HepG2 (cell line): Measurements from ENCODE around the gene SAMD4A. TPM values are rescaled to one million over a fixed set of nuclear protein-coding genes. Genes with fewer than 3 reads are reported as not detected.

Experiments used
- ATAC-seq: fragments of 200-7000 bp; cut with Tn5 transposase; 3 replicates; pipeline ENCODE4 v1.9.1; 2020; ENCODE audit warnings: mild to moderate bottlenecking, moderate library complexity
- BruUV-seq: library from RNA; stranded (reverse); fragments of 400-500 nt; replicated peaks from 2 replicates; lab custom pipeline; 2021; lab: Mats Ljungman, UMichigan
- CTCF ChIA-PET: fragments of 300-600 bp; formaldehyde crosslinking; extraction: SDS; loops from one replicate; lab custom pipeline; 2021; ENCODE audit warnings: low total read pairs, inconsistent platforms, low intra/inter-chr PET ratio; lab: Yijun Ruan, JAX
- POLR2A ChIA-PET: fragments of 350-600 bp; sonication (Branson Sonifier 250); formaldehyde crosslinking; loops from one replicate; lab custom pipeline; 2020; ENCODE audit warnings: antibody characterized with exemption, inconsistent platforms; lab: Yijun Ruan, JAX
- DNase-seq: peaks from one replicate; pipeline ENCODE4 v3.0.0-alpha.2; 2015; ENCODE audit warnings: low spot score
- FAIRE-seq: peaks from 3 replicates; lab custom pipeline; 2011; peaks lifted over from hg19 to GRCh38; lab: Jason Lieb, UNC
- H2AFZ ChIP-seq: one replicate; pipeline ENCODE4 v1.6.1; 2011; ENCODE audit warnings: low read length, inconsistent platforms
- H3K27ac ChIP-seq: fragments of 300-600 bp; 3 replicates; pipeline ENCODE4 v1.8.0; 2011; ENCODE audit warnings: mixed run types, mild to moderate bottlenecking, mixed read lengths, low read length, inconsistent platforms; ENCODE audit not compliant: insufficient read depth; ENCODE audit errors: extremely low read length
- H3K27me3 ChIP-seq, 2 experiments: fragments of 200-600 bp in 1 of 2; 2 replicates in 1 of 2; 3 replicates in 1 of 2; pipeline versions ENCODE4 v1.6.0 to v1.8.0; 2011; ENCODE audit warnings: low read length in 2 of 2, mild to moderate bottlenecking in 2 of 2, moderate library complexity in 2 of 2, inconsistent platforms in 1 of 2; ENCODE audit not compliant: insufficient read depth in 2 of 2, control insufficient read depth in 1 of 2
- H3K36me3 ChIP-seq, 2 experiments: fragments of 200-600 bp in 1 of 2; replicated peaks in 1 of 2; 2 replicates in 1 of 2; 3 replicates in 1 of 2; pipeline versions ENCODE4 v1.5.1 to v1.8.0; 2011; ENCODE audit warnings: low read length in 2 of 2, inconsistent platforms in 1 of 2; ENCODE audit not compliant: insufficient read depth in 2 of 2, control insufficient read depth in 1 of 2
- H3K4me1 ChIP-seq: 2 replicates; pipeline ENCODE4 v1.5.1; 2012; ENCODE audit warnings: low read length, inconsistent platforms; ENCODE audit not compliant: insufficient read depth
- H3K4me2 ChIP-seq: 2 replicates; pipeline ENCODE4 v1.6.0; 2011; ENCODE audit warnings: low read depth, low read length, inconsistent platforms
- H3K4me3 ChIP-seq, 3 experiments: fragments of 200-600 bp in 1 of 3; sonication (generic), shearing (Covaris generic) in 1 of 3; replicated peaks in 1 of 3; 2 replicates each; pipeline ENCODE4 v1.5.1; 2011 to 2016; ENCODE audit warnings: low read length in 3 of 3, inconsistent platforms in 2 of 3, low read depth in 2 of 3, mild to moderate bottlenecking in 2 of 3, control low read depth in 1 of 3, mixed read lengths in 1 of 3; ENCODE audit not compliant: insufficient read depth in 1 of 3
- H3K79me2 ChIP-seq: one replicate; pipeline ENCODE4 v1.6.1; 2011; ENCODE audit warnings: low read length, inconsistent platforms; ENCODE audit not compliant: insufficient read depth
- H3K9ac ChIP-seq: 2 replicates; pipeline ENCODE4 v1.6.0; 2011; ENCODE audit warnings: mild to moderate bottlenecking, low read depth, low read length, inconsistent platforms; ENCODE audit not compliant: insufficient read depth
- H3K9me3 ChIP-seq: 2 replicates; pipeline ENCODE4 v1.5.1; 2012; ENCODE audit warnings: mild to moderate bottlenecking, low read length
- H4K20me1 ChIP-seq: 2 replicates; pipeline ENCODE4 v1.6.0; 2011; ENCODE audit warnings: inconsistent platforms, mild to moderate bottlenecking, low read length, moderate library complexity; ENCODE audit not compliant: insufficient read depth
- CHD2 ChIP-seq: IDR thresholded peaks from 2 replicates; pipeline ENCODE4 v1.6.1; 2011; ENCODE audit warnings: low read depth, low read length, improper control_type of control experiment
- HMGA1 ChIP-seq: sonication (generic); formaldehyde crosslinking; conservative IDR thresholded peaks from 2 replicates; pipeline ENCODE4 v1.4.0; 2020; ENCODE audit warnings: missing genetic modification reagents
- KMT2B ChIP-seq: IDR thresholded peaks from 2 replicates; pipeline ENCODE4 v1.6.1; 2016; ENCODE audit warnings: missing genetic modification reagents, missing compliant biosample characterization
- MIXL1 ChIP-seq: IDR thresholded peaks from 2 replicates; pipeline ENCODE4 v1.6.1; 2016
- MYC ChIP-seq: sonication (generic); formaldehyde crosslinking; IDR thresholded peaks from 2 replicates; pipeline ENCODE4 v1.9.0; 2021; ENCODE audit warnings: missing genetic modification reagents, borderline replicate concordance
- RFX1 ChIP-seq: fragments of 450-650 bp; IDR thresholded peaks from 2 replicates; pipeline ENCODE4 v1.6.1; 2017
- TCF12 ChIP-seq, 2 experiments: fragments of 450-650 bp in 1 of 2; sonication (generic) in 1 of 2; formaldehyde crosslinking in 1 of 2; IDR thresholded peaks; 2 replicates each; pipeline versions ENCODE4 v1.6.1 to v1.8.0; 2017 to 2022; ENCODE audit warnings: antibody characterized with exemption in 1 of 2, mild to moderate bottlenecking in 1 of 2, missing genetic modification reagents in 1 of 2, moderate library complexity in 1 of 2
- XRCC5 ChIP-seq: fragments of 200-400 bp; formaldehyde crosslinking; optimal IDR thresholded peaks from 2 replicates; pipeline ENCODE3; 2017; ENCODE audit warnings: mild to moderate bottlenecking, low read length
- ZBTB7B ChIP-seq: sonication (generic); formaldehyde crosslinking; IDR thresholded peaks from 2 replicates; pipeline ENCODE4 v1.4.0; 2020; ENCODE audit warnings: missing genetic modification reagents
- ZNF160 ChIP-seq: sonication (generic); formaldehyde crosslinking; IDR thresholded peaks from 2 replicates; pipeline ENCODE4 v1.8.0; 2022; ENCODE audit warnings: mild to moderate bottlenecking, inconsistent platforms, missing genetic modification reagents
- ZNF672 ChIP-seq: sonication (generic); formaldehyde crosslinking; IDR thresholded peaks from 2 replicates; pipeline ENCODE4 v1.8.1; 2022; ENCODE audit warnings: missing genetic modification reagents
- ZNF75D ChIP-seq: sonication (generic); formaldehyde crosslinking; IDR thresholded peaks from 2 replicates; pipeline ENCODE4 v1.8.1; 2023; ENCODE audit warnings: missing genetic modification reagents, mild to moderate bottlenecking, borderline replicate concordance
- WGBS: methylation state at CpG from one replicate; pipeline ENCODE4 v1.1.6; 2017; ENCODE audit warnings: low lambda C conversion rate; 5-methylcytosine and 5-hydroxymethylcytosine counted together
- in situ Hi-C: cut with HindIII; loops from 2 replicates; pipeline ENCODE4 v1.10.0; 2017; ENCODE audit warnings: low pct_unique_long_range_greater_than_20kb; ENCODE audit not compliant: extremely low pct_ligation_motif_present
- intact Hi-C: fragments of 100-400 bp; cut with micrococcal nuclease; formaldehyde crosslinking; loops from one replicate; pipeline ENCODE4 v1.10.0; 2022; ENCODE audit not compliant: unreplicated experiment
- polyA plus RNA-seq, 8 experiments: library from polyadenylated mRNA; depleted of rRNA in 3 of 8; stranded (reverse) in 7 of 8; unstranded in 1 of 8; fragments of >200 nt; fragmentation: Illumina TruSeq in 4 of 8; extraction: Trizol in 4 of 8; gene quantifications; 2 replicates each; pipeline versions ENCODE4 v1.2.1 to v1.2.3, GENCODE V29; 2011 to 2016; ENCODE audit warnings: low read depth in 4 of 8, missing spikeins in 1 of 8, mixed read lengths in 1 of 8; ENCODE audit not compliant: insufficient read depth in 1 of 8
- total RNA-seq, 5 experiments: library from RNA; depleted of rRNA; stranded (reverse); fragments of >200 nt; fragmentation: Illumina TruSeq; extraction: Trizol; gene quantifications; 2 replicates each; pipeline ENCODE4 v1.2.3, GENCODE V29; 2016; ENCODE audit warnings: low read depth in 1 of 5
- TF ChIP-seq, protein P1 (sequence below): sonication (generic); formaldehyde crosslinking; IDR thresholded peaks from 2 replicates; pipeline ENCODE4 v1.9.0; 2022; ENCODE audit warnings: missing genetic modification reagents, mild to moderate bottlenecking, borderline replicate concordance
- TF ChIP-seq, protein P2 (sequence below): sonication (generic); formaldehyde crosslinking; IDR thresholded peaks from 2 replicates; pipeline ENCODE4 v1.5.1; 2020; ENCODE audit warnings: missing genetic modification reagents, mild to moderate bottlenecking, borderline replicate concordance
- TF ChIP-seq, protein P3 (sequence below): sonication (generic); IDR thresholded peaks from 2 replicates; pipeline ENCODE4 v1.6.1; 2016; ENCODE audit warnings: low read depth, borderline replicate concordance
- TF ChIP-seq, protein P4 (sequence below): sonication (generic); formaldehyde crosslinking; IDR thresholded peaks from 2 replicates; pipeline ENCODE4 v1.9.0; 2021; ENCODE audit warnings: missing genetic modification reagents, mild to moderate bottlenecking, borderline replicate concordance

SAMD4A gene
- total and polyA plus RNA-seq, 2 of the 13 experiments (the other 11 are each of a cell fraction or from before 2014, with no cell fraction given) = 11.8 to 13.0 TPM

DNA sequence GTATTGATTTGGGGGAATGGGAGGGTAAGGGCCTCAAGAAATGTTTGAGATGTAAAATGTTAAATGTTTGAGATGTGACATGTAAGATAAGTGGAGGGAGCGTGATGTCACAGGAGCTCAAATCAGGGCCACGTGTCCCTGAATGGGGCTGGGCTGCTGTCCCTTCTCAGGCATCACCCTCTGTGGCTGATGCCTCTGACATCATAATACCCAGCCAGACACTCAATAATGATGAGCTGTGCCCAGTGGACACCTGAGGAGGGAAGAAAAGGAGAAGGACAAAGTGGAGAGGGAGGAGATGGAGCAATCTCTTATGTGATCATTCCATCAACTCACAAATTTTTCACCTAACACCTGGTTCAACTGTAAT lies 120.8 kb downstream of the SAMD4A start:
- Histone ChIP-seq H2AFZ (no peak overlapping the region), H3K27ac (no peak overlapping the region), H3K36me3 (peaks cover 2 to 13% of the 10 kb centered on the region in 2 experiments; a peak in 3 of 5 replicates), H3K9me3 (no peaks in the 10 kb centered on the region), H3K9ac (no peak overlapping the region), H3K4me3 (no peak overlapping the region), H3K27me3 (no peaks in the 10 kb centered on the region), H3K4me2 (no peak overlapping the region)
- FAIRE-seq (no peak), DNase-seq (no peak)
- CTCF ChIA-PET = no interaction called here
- 93% methylated on average over 2 of the region's 2 CpGs for WGBS
- POLR2A ChIA-PET = no interaction called here
- intact Hi-C loops = no loop called here
- BruUV-seq = no TSS peak
- in situ Hi-C loops = no loop called here
- TF ChIP-seq ZBTB7B (no peak), XRCC5 (no peak), MIXL1 (CRISPR knock-in tag) (no peak), CHD2 (no peak), HMGA1 (CRISPR knock-in tag) (no peak), MYC (CRISPR knock-in tag) (no peak), RFX1 (no peak), KMT2B (CRISPR knock-in tag) (no peak), TCF12 (IDR thresholded peaks at IDR 0.05) (no peak), TCF12 (CRISPR knock-in tag; IDR thresholded peaks at IDR 0.05) (no peak), ZNF160 (no peak), ZNF672 (CRISPR knock-in tag) (no peak), ZNF75D (CRISPR knock-in tag) (no peak)
- TF ChIP-seq, protein P1, sequence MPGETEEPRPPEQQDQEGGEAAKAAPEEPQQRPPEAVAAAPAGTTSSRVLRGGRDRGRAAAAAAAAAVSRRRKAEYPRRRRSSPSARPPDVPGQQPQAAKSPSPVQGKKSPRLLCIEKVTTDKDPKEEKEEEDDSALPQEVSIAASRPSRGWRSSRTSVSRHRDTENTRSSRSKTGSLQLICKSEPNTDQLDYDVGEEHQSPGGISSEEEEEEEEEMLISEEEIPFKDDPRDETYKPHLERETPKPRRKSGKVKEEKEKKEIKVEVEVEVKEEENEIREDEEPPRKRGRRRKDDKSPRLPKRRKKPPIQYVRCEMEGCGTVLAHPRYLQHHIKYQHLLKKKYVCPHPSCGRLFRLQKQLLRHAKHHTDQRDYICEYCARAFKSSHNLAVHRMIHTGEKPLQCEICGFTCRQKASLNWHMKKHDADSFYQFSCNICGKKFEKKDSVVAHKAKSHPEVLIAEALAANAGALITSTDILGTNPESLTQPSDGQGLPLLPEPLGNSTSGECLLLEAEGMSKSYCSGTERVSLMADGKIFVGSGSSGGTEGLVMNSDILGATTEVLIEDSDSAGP (CRISPR knock-in tag) = no peak
- TF ChIP-seq, protein P2, sequence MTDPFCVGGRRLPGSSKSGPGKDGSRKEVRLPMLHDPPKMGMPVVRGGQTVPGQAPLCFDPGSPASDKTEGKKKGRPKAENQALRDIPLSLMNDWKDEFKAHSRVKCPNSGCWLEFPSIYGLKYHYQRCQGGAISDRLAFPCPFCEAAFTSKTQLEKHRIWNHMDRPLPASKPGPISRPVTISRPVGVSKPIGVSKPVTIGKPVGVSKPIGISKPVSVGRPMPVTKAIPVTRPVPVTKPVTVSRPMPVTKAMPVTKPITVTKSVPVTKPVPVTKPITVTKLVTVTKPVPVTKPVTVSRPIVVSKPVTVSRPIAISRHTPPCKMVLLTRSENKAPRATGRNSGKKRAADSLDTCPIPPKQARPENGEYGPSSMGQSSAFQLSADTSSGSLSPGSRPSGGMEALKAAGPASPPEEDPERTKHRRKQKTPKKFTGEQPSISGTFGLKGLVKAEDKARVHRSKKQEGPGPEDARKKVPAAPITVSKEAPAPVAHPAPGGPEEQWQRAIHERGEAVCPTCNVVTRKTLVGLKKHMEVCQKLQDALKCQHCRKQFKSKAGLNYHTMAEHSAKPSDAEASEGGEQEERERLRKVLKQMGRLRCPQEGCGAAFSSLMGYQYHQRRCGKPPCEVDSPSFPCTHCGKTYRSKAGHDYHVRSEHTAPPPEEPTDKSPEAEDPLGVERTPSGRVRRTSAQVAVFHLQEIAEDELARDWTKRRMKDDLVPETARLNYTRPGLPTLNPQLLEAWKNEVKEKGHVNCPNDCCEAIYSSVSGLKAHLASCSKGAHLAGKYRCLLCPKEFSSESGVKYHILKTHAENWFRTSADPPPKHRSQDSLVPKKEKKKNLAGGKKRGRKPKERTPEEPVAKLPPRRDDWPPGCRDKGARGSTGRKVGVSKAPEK (CRISPR knock-in tag) = no peak
- TF ChIP-seq, protein P3, sequence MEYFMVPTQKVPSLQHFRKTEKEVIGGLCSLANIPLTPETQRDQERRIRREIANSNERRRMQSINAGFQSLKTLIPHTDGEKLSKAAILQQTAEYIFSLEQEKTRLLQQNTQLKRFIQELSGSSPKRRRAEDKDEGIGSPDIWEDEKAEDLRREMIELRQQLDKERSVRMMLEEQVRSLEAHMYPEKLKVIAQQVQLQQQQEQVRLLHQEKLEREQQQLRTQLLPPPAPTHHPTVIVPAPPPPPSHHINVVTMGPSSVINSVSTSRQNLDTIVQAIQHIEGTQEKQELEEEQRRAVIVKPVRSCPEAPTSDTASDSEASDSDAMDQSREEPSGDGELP = no peak
- TF ChIP-seq, protein P4, sequence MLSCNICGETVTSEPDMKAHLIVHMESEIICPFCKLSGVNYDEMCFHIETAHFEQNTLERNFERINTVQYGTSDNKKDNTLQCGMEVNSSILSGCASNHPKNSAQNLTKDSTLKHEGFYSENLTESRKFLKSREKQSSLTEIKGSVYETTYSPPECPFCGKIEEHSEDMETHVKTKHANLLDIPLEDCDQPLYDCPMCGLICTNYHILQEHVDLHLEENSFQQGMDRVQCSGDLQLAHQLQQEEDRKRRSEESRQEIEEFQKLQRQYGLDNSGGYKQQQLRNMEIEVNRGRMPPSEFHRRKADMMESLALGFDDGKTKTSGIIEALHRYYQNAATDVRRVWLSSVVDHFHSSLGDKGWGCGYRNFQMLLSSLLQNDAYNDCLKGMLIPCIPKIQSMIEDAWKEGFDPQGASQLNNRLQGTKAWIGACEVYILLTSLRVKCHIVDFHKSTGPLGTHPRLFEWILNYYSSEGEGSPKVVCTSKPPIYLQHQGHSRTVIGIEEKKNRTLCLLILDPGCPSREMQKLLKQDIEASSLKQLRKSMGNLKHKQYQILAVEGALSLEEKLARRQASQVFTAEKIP (CRISPR knock-in tag) = no peak
- TF ChIP-seq, all 625 proteins: peak for 0
- ATAC-seq = no peak
- Histone ChIP-seq H3K79me2 (peaks cover 24% of the 10 kb centered on the region), H4K20me1 (peaks cover 4% of the 10 kb centered on the region; the same call in 1 of the 2 replicates), H3K4me1 (peaks cover 18% of the 10 kb centered on the region; the same call in 1 of the 2 replicates)
